Adipocyte (in vitro differentiated cells): Measurements from ENCODE around the gene UBE2J2.
A peak's percentile ranks its signal among the peaks of the same experiment; 100 is the strongest.

Source experiments
- DNase-seq: peaks from one replicate; pipeline ENCODE4 v3.0.0-alpha.2; 2015; ENCODE audit warnings: low read depth
- H3K27me3 ChIP-seq: replicated peaks from 2 replicates; pipeline ENCODE4 v1.7.0; 2013; ENCODE audit warnings: mild to moderate bottlenecking, low read length, moderate library complexity; ENCODE audit not compliant: control insufficient read depth, insufficient read depth
- H3K36me3 ChIP-seq: 2 replicates; pipeline ENCODE4 v1.7.0; 2013; ENCODE audit warnings: low read length, mild to moderate bottlenecking, moderate library complexity; ENCODE audit not compliant: control insufficient read depth, insufficient read depth, severe bottlenecking
- H3K4me1 ChIP-seq: 2 replicates; pipeline ENCODE4 v1.7.0; 2013; ENCODE audit warnings: mild to moderate bottlenecking, low read length, moderate library complexity; ENCODE audit not compliant: control insufficient read depth, insufficient read depth
- H3K4me3 ChIP-seq: 2 replicates; pipeline ENCODE4 v1.7.0; 2013; ENCODE audit warnings: mild to moderate bottlenecking, low read length, moderate library complexity
- H3K9ac ChIP-seq: 2 replicates; pipeline ENCODE4 v1.7.0; 2013; ENCODE audit warnings: mild to moderate bottlenecking, low read length, moderate library complexity
- H3K9me3 ChIP-seq: 2 replicates; pipeline ENCODE4 v1.7.0; 2013; ENCODE audit warnings: mild to moderate bottlenecking, low read length, moderate library complexity; ENCODE audit not compliant: control insufficient read depth

Gene UBE2J2

GRCh38 chr1:1302006-1302430 lies 28.4 kb upstream of the UBE2J2 start:
- no peaks in the 10 kb centered on the region for H3K9me3 ChIP-seq
- peak; percentile 32 for DNase-seq
- no peak overlapping the region for H3K4me3 ChIP-seq
- H3K4me1 ChIP-seq = peaks cover 30% of the 10 kb centered on the region
- no peaks in the 10 kb centered on the region for H3K27me3 ChIP-seq
- no peak overlapping the region for H3K9ac ChIP-seq
- peaks cover 2% of the 10 kb centered on the region for H3K36me3 ChIP-seq

- Histone ChIP-seq H3K4me1 (peaks cover 14% of the 10 kb centered on the region), H3K27me3 (no peaks in the 10 kb centered on the region), H3K36me3 (peaks cover 8% of the 10 kb centered on the region), H3K9ac (no peak overlapping the region), H3K4me3 (no peak overlapping the region), H3K9me3 (no peaks in the 10 kb centered on the region)
- no peak for DNase-seq
These were observed 26.7 kb upstream of the UBE2J2 start for GRCh38 chr1:1300352-1300739.

GRCh38 chr1:1299686-1300351 lies 26.2 kb upstream of the UBE2J2 start:
- no peaks in the 10 kb centered on the region for H3K9me3 ChIP-seq
- H3K4me3 ChIP-seq = no peak overlapping the region
- no peak for DNase-seq
- peaks cover 9% of the 10 kb centered on the region for H3K36me3 ChIP-seq
- peaks cover 8% of the 10 kb centered on the region for H3K4me1 ChIP-seq
- H3K27me3 ChIP-seq = no peaks in the 10 kb centered on the region
- H3K9ac ChIP-seq = no peak overlapping the region

GRCh38 chr1:1298861-1299685 lies 25.4 kb upstream of the UBE2J2 start:
- Histone ChIP-seq H3K4me3 (no peak overlapping the region), H3K27me3 (no peaks in the 10 kb centered on the region), H3K36me3 (peaks cover 9% of the 10 kb centered on the region), H3K4me1 (peaks cover 3% of the 10 kb centered on the region), H3K9me3 (no peaks in the 10 kb centered on the region), H3K9ac (no peak overlapping the region)
- peak; percentile 30 for DNase-seq

DNA sequence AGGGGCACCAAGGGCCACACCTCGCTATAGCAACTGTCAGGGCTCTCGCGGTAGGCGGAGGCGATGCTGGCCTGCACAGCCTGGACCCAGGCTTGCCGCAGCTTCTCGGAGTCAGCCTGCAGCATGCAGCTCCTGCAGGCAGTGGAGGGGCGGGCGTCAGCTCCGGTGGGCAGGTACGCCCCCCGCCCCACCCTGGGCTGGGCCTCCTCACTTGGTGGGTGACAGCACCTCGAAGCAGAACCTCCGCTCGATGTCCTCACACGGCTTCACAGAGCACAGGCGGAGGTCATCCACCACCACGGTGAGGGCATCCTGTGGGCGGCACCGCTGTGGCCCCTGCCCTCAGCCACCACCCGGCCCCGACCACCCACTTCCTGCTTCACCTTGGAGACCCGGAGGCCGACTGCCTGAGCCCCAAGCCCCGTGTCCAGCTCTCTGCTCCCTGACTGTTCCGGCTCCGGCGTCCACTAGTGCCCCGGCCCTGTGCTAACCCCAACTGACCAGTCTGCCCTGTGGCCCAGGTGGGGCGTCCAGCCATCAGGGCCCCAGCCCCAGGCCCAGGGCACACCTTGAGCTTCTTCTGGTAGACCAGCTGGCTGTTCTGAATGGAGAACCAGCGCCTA lies 24.3 kb upstream of the UBE2J2 start:
- H3K36me3 ChIP-seq = peaks cover 9% of the 10 kb centered on the region
- H3K4me1 ChIP-seq = no peaks in the 10 kb centered on the region
- DNase-seq = no peak
- no peaks in the 10 kb centered on the region for H3K27me3 ChIP-seq
- H3K4me3 ChIP-seq = no peak overlapping the region
- H3K9me3 ChIP-seq = no peaks in the 10 kb centered on the region
- no peak overlapping the region for H3K9ac ChIP-seq

GRCh38 chr1:1296070-1297061 lies 22.7 kb upstream of the UBE2J2 start:
- Histone ChIP-seq H3K36me3 (peaks cover 9% of the 10 kb centered on the region), H3K4me1 (no peaks in the 10 kb centered on the region), H3K9me3 (no peaks in the 10 kb centered on the region), H3K4me3 (no peak overlapping the region), H3K27me3 (no peaks in the 10 kb centered on the region), H3K9ac (no peak overlapping the region)
- no peak for DNase-seq

- H3K36me3 ChIP-seq = peaks cover 9% of the 10 kb centered on the region
- no peak overlapping the region for H3K9ac ChIP-seq
- no peak overlapping the region for H3K4me3 ChIP-seq
- H3K4me1 ChIP-seq = no peaks in the 10 kb centered on the region
- no peak for DNase-seq
- H3K9me3 ChIP-seq = no peaks in the 10 kb centered on the region
- peaks cover 3% of the 10 kb centered on the region for H3K27me3 ChIP-seq
These were observed 21.7 kb upstream of the UBE2J2 start for GRCh38 chr1:1295154-1295923.

DNA sequence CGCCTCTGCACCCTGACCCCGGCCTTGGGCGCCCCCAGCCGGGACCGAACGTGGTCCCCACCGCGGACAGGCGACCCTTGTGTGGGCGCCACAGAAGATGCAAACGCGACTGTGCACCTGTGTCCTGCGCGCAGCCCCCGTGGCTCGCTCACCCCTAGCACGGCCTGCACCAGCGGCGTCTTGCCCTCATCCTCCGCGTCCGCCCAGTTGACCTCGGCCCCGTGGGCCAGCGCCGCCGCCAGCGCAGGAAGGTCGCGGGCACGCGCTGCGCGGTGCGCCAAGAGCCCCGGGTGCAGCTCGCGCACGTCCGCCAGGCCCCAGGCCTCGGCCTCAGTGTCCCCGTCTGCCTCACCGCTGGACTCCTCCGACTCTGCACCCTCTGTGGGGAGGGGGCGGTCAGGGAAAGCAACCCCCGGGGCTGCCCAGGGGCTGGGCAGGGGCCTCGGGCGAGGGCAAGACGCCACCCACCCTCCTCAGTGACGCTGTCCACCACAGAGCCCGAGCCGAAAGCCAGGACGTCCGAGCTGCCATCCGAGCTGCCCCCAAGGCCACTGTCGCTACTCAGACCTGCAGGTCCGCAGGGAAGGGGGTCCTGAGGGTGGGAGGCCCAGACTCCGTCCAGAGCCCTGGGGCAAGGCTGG lies 20.7 kb upstream of the UBE2J2 start:
- Histone ChIP-seq H3K9me3 (no peaks in the 10 kb centered on the region), H3K36me3 (peaks cover 9% of the 10 kb centered on the region), H3K9ac (no peak overlapping the region), H3K4me3 (no peak overlapping the region), H3K4me1 (no peaks in the 10 kb centered on the region), H3K27me3 (peaks cover 3% of the 10 kb centered on the region)
- no peak for DNase-seq

- Histone ChIP-seq H3K27me3 (peaks cover 3% of the 10 kb centered on the region), H3K4me3 (no peak overlapping the region), H3K36me3 (peaks cover 9% of the 10 kb centered on the region), H3K9me3 (no peaks in the 10 kb centered on the region), H3K4me1 (no peaks in the 10 kb centered on the region), H3K9ac (no peak overlapping the region)
- DNase-seq = no peak
These were observed 19.9 kb upstream of the UBE2J2 start for GRCh38 chr1:1293263-1294249.
